NCI-H2029 (cell line): ENCODE results near the gene SPIN1.

ENCODE experiments used
- DNase-seq: peaks from one replicate; lab custom pipeline; 2025; lab: John Stamatoyannopoulos, UW

SPIN1 gene

GRCh38 chr9:88498880-88499279 lies 110.6 kb downstream of the SPIN1 start:
- no peak for DNase-seq

GRCh38 chr9:88501086-88501485 lies 112.8 kb downstream of the SPIN1 start:
- no peak for DNase-seq

- DNase-seq = no peak
Observed at GRCh38 chr9:88502552-88503034, 114.3 kb downstream of the SPIN1 start.

- DNase-seq = no peak
Observed at GRCh38 chr9:88503081-88503844, 115.0 kb downstream of the SPIN1 start.

GRCh38 chr9:88503845-88504764 lies 115.9 kb downstream of the SPIN1 start:
- no peak for DNase-seq

GRCh38 chr9:88508326-88508725 lies 120.1 kb downstream of the SPIN1 start:
- no peak for DNase-seq

- DNase-seq = no peak
Observed at GRCh38 chr9:88511906-88512305, 123.7 kb downstream of the SPIN1 start.

- DNase-seq = no peak
Observed at GRCh38 chr9:88514247-88514646, 126.0 kb downstream of the SPIN1 start.

GRCh38 chr9:88521308-88521707 lies 133.1 kb downstream of the SPIN1 start:
- DNase-seq = no peak

GRCh38 chr9:88522360-88522759 lies 134.1 kb downstream of the SPIN1 start:
- no peak for DNase-seq

GRCh38 chr9:88523056-88523455 lies 134.8 kb downstream of the SPIN1 start:
- DNase-seq = no peak

GRCh38 chr9:88524911-88525310 lies 136.7 kb downstream of the SPIN1 start:
- DNase-seq = no peak

GRCh38 chr9:88527618-88528017 lies 139.4 kb downstream of the SPIN1 start:
- no peak for DNase-seq
